HG02678 (cell line): Measurements from ENCODE around the gene INSIG2.

ENCODE experiments used
- ATAC-seq: cut with Tn5 transposase; IDR thresholded peaks from one replicate; pipeline ENCODE4 v1.9.1; 2021; ENCODE audit warnings: mild to moderate bottlenecking, moderate library complexity; ENCODE audit not compliant: unreplicated experiment

The INSIG2 gene

DNA sequence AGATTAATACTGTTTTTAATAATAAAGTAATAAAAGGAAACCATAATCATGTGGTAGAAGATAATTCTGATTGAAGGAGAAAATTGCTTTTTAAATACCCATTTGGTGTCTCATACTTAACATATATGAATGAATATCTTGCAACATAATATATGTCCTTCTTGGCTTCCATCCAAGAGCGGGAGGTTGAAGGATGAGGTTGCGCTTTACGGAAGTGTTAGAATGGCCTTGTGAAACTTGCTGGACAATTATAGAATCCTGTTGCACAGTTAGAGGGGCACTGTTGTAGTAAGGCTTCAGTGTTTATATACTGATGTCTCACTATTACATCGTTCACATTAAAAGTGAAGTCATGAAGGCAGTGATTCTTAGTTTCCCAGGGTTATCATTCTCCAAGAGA is 9.4 kb downstream of the INSIG2 start:
- ATAC-seq: no peak

DNA sequence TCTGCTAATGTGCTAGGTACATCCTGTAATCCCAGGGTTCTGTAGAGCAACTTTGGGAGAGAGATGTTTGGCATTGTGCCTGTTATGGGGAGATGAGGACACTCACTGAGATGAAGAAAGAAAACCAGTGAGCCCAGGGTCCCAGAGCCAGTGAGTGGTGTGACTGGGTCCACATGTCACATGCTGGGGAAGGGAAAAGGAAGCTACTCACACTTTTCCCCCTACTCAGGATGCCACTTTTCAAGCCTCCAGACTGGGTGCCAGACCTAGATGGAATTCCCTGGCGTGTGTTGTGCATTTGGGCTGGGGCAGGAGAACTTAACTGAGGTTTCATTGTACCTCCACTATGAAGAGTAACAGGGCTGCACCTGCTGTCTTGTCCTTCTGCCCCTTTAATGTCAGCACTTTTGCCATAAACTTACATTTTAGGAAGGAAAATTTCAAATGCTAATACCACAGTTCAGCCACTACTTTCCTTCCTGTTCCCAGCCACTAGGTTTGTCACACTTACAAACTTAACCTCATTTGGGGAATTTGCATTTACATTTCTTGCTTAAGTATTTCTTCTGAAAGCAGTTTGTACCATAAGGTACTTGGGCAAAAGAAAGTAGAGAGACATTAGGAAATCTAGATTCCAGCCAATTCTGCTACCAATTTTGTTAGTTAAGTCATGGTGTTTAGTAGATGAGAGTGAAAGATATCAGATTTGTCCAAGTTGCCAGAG is 10.2 kb downstream of the INSIG2 start:
- ATAC-seq: no peak

DNA sequence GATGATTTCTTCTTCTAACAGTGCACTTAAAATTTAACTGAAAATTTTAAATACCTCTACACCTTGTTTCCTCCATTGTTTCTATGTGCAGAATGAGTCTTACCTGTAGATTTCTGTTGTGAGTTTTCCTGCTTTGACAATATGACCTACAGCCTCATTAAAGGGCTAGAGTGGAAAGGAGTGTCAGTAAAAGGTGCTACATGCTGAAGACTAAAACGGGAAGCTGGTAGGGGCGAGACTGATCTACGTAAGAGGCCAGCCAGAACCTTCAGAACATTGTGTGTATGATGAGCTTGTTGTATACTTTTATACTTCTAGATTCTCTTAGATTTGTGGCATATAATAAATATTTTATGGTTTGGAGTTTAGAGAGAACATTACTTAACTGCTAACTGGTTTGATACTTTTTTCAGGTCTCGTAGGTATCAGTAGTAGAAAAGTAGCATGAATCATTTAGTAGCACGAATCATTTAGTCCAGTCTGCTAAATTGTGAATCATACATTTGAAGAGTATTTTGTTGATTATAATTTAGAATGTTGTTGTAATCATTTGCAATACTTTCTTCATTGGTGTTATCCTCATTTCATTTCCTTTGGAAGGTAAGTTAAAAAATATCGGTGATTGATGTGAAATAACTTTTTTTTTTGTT is 14.3 kb downstream of the INSIG2 start:
- ATAC-seq: no peak

DNA sequence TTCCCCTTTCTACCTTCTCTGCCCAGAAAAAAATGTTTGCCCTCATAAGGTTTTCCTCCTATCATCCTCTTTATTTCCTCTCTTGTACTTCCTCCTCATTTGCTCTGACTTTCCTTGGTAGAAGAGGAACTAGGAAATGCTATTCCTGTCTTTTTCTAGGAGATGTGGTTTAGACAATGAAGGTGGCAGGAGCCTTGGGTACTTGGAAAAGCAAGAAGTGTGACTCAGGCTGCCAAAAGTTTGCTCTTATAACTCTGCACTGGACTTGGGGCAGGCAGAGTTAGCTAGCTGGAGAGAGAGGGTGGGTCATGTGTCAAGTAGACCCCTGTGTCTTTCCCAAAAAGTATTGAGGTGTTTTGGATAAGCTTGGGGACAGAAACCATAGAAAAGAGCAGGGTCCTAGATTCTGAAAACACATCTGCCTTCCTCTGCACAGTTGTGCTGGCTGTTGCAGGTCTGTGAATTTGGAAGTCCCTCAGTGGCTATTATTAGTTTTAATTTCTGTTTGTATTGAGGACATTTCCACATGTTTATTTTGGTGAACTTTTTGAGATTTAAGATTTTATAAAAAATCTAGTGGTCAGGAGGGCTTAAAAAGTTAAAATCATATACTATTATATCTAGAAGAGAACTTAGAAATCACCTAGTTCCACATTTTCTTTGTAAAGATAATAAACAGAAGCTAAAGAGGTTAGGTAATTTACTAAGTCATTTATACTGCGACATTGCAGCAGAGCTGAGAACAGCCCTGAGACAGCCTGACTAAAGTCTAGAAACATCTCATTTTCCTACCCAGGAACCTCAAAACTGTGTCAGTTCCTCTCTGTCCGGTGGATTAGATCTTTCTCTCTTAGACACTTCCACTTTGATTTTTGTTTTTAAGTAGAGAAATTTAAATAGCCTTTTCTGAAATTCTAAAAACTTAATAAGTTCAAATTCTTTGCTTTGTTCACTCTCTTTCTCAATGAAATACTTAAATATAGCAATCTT is 16.0 kb downstream of the INSIG2 start:
- ATAC-seq: peak; percentile 98

DNA sequence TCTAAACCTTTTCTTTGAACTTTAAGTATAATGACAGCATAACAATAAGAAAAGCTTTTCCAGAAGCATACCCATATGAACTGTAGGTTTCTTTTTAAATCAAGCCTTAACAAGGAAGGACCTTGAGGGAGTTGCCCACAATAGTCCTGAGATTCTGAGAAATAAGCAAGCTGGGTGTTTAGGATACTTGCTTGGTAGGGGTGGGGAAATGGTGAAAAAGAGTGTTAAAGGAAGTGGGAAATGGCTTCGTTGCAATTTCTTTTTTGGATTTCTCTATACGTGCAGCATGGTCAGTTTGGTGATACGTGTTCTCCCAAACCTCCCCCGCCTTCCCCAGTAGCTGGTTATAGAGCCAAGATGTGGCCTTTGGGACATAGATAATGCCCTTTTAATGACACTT is 17.2 kb downstream of the INSIG2 start:
- ATAC-seq: no peak

DNA sequence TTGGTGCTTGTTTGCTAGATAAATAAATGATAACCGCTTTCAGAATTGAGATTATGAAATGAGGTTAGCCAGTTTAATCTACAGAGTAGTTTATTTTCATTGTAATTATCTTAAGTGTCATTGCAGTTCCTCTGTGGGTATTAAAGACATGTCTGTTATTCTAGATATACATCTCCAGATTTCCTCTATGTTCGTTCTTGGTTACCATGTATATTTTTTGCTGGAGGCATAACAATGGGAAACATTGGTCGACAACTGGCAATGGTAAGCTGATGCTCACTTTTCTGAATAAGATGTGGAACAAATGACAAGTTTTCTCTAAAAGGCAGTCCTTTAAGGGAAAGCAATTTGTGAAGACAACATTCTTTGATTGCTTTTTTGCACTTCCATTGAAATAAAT is 18.7 kb downstream of the INSIG2 start:
- no peak for ATAC-seq

DNA sequence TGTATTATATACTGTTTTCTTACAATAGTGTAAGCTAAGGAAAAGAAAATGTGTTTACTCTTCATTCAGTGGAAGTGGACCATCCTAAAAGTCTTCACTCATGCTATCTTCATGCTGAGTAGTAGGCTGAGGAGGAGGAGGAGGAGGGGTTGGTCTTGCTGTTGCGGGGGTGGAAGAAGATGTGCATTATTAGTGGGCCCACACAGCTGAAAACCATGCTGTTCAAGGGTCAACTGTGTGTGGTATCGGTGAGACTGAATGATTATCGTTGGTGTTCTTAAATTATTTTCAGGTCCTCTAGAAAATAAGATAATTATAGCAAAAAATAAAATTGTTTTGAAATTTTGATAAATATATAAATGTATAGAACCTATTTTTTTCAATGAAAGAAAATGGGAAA is 22.0 kb downstream of the INSIG2 start:
- ATAC-seq: no peak

DNA sequence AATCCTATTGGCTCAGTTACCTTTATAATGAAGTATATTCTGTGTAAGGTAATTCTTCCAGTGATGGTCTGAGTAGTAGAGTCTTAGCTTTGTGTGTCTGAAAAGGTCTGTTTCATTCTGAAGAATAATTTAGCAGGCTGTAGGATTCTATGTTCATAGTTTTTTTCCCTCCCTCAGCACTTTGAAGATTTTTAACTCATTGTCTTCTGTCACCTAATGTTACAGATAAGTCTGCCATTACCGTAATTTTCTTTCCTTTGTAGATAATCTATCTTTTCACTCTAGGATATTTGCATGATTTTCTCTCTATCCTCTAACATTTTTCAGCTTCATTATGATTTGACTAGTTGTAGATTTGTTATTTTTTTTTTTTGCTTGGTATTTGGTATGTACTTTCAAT is 22.7 kb downstream of the INSIG2 start:
- no peak for ATAC-seq

DNA sequence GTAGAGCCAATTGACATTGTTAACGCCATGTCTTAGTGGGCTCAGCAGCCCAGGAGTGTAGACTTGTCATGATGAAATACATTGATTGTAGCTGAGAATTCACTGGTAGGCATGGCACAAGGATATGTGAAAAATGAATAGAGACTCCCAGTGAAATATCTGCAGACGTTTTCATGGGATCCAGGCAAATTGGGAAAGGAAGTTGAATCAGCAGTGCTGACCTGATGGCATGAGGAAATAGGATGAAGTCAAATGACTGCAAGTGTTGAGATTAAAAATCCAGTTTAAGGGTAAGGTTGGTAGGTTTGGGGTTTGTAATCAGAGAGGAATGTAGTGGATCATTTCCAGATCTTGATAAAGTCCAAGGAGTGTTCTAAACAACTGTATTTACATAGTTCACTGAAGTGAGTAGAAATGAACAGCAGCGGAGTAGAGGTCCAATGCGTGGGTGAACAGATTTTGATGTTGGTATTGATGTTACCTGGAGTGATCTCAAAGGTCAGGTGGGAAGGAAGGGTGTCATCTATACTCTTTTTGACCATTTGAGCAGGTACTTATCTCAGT is 24.6 kb downstream of the INSIG2 start:
- ATAC-seq: no peak

DNA sequence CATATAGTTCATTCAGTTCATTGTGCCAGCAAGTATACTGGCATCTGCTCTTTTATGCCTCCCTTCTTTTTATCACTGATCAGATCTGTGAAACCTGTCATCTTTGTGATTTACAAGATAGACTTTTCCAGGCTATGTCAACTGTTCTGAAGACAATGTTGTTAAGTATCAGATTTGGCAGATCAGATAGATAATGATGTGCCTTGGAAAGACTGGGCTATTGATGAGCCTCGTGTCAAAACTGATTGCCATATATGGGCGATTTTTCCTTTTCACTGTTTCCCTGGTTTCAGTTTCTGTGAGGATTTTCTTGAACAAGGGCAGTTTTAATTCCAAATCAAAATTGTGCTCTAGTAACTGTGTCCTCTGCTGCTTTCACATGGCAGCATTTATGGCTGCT is 26.6 kb downstream of the INSIG2 start:
- ATAC-seq: no peak

DNA sequence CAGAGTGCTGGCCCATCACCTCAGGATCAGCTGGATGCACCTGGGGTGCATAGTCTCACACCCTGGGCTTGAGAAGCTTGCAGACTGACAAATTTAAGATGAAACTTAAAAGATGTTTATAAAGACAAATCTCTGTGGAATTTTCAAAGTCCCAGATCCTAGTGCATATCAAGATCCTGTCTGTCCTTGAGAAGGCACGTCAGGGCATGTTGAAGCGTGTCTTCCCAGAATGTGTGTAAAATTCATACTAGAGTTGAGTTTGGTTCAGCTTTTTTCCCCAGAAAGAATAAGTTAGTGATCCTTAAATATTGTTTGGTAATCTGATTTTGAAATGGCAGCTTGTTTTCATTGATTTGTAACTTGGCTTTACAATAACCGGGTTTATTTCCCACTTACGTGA is 27.5 kb downstream of the INSIG2 start:
- no peak for ATAC-seq

DNA sequence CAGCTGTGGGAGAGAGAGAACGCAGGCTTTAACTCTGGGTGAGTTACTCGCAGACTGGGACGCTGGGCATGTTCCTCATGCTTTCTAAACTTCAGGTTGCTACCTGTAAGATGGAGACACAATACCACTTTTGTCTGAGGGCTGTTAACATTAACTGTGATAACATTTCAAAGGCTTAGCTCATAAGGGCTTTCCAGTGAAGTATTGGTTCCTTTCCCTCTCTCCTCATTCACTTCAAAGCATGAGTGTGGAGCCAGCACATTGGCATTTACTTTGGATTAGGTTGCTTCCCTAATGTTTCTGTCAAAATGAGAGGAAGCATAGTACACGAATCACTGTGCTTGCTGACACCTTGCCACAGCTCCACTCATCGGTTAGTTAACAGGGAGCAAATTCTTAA is 30.2 kb downstream of the INSIG2 start:
- ATAC-seq: no peak

DNA sequence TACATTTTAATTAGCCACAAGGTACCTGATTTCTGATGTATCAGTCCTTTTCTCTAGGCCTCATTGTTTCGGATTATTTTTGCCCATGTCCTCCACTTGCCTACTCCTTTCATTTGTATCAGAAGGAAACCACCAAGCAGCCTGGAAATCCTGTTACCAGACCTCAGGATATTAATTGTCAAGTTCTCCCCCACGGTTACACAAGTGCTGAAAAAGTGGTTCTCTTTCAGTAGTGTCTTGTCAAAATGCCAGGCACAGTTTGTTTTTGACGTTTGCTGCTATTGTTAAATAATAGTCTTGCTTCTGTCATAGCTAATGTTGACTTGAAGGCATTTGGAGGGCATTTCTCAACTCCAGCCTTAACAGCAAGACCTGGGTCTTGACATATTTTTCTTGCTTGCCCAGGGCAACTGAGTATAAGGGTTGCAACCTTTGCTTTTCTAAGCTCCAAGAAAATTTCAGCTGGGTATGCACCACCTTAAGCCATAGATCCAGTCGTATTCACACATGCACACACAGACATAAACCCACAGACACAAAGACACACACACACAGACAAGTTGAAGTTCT is 31.0 kb downstream of the INSIG2 start:
- no peak for ATAC-seq

DNA sequence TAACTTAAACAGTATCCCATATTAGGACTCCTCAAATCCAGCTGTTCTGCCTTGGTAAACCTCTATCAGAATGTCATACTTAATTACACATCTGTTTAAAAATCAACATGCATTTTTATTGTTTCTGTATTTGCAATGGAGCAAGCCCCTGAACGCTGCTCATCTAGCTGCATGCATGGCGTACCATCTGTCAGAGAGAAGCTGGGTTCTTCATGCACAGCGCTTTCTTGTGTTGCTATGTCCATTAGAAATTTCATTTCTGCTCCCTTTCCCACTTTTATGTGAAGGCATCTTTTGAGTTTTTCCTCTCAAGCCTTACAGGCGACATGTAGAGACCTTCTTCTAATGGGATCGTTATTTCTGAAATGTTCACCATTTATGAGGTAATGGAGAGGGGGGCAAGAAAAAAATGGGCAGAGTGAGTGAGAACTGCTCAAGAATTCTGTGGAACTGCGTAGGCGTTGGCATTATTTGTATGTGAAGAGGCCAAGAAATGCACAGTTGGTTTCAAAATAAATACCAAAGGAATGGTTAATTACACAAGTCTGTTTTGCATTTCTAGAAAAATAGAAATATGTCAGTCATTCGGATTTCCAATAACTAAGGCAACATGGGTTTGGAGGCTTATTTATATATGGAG is 31.6 kb downstream of the INSIG2 start:
- no peak for ATAC-seq

DNA sequence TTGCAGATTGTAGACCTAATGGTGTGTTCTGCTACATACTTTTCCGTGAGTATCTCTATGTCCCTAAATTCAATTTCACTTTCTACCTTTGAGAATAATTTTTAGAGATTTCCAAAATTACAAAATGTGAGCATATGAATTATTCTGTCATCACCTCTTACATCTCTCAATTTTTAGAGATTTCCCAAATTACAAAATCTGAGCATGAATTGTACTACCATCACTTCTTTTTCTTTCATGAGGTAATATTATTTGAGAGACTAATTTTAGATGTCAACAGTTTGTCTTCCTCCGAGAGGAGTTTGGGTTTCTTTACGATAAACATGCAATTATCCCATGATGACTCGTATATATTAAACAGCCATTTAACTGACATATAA is 32.1 kb downstream of the INSIG2 start:
- no peak for ATAC-seq

DNA sequence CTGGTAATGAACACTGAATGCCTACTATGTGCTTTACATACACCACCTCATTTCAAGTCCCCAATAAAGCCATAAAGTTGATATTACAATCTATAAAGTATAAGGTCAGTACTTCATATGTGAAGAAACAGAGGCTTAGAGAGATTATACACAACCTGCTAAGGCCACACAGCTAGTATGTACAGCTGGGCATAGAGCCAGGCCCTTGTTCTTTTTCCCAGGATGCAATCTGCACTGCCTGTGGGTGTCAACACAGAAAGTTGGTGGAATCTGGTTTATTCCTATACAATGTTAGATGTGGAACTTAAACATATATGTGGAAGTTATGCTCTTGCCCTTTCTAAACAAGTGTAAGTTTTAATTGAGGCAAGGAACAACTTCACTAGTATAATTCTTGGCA is 32.8 kb downstream of the INSIG2 start:
- no peak for ATAC-seq

DNA sequence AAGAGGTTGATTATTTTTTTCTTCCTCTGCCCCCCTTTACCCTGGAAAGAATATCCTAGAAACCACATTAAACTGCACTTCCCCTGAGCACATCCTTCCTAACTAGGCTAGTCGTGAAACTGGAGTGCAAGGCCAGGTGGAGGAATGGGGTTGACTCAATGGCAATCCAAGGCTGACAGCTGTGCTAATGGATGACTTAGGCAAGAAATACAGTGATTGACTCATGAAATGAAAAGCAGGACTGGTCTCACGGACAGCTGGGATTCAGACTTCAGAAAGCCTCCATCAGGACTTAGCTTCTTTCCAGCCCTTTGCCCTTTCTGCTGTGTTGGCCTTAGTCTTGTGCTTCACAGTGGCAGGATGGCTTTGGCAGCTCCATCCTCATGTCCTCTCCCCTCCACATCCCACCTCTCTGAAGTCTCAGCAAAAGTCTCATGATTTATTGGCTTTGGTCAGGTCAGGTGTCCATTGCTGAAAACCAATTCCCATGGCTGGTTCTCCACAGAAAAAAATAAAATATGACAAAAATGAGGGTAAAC is 33.8 kb downstream of the INSIG2 start:
- no peak for ATAC-seq

DNA sequence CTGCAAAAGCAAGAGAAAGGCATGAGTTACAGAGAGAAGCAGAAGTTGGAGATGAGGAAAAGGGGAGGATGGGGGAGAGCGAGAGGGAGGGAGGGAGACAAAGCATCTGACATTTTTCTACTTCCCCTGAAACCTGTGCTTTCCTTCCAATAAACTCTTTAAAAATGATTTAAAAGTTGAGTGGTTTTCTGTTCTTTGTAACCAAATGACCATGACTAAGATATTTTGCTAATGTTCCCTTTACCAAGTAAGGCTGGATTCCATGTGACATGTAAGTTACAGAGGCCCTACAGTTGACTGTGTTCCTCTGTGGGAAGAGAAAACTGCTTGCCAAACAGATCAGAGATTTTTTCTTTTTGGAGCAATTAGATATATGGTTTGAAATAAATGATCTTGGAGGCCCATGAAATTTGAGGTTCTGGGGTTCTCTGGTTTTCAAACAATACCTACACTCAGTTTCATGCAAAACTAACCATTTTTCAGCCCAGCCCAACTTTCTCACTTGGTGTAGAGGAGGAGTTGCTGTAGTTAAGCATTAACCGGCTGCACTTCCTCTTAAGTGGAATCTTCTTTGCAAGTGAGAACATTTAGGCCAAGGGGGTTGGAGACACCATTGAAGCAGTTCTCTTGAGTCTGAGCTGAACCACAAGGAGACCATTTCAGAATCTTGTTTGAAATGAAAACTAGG is 34.5 kb downstream of the INSIG2 start:
- ATAC-seq: peak; percentile 96

DNA sequence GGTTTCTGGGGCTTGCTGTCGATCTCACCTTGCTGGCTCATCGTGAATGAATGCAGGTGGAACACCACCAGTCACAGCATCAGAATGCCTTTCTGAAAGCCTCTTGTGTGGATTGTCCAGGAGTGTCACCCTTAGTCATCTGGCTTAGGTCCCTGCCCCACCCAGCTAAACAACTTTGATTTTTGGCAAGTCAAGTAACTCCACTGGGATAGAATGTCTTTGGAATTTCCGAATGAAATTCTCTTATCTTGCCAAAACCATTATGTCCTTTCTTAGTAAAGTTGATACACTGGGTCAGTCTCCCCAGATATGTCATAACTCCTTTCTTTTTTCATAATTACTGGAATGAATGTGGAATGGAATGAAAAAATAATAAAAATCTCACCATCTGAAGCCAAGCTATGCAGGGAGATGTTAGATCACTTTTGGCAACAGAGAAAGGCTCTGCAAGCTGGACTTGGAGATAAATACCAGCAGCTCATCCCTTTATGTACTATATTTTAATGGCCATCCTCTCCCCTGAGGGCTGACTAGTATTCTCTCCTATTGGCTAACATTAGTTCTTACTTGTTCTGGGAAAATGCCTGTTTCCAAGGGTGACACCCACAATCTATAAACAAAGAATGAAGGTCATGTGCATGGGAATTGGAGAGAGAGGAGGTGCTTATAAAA is 35.4 kb downstream of the INSIG2 start:
- no peak for ATAC-seq
